HG02642 (cell line): ENCODE results near the gene KLHL29.

Source experiments
- ATAC-seq: cut with Tn5 transposase; IDR thresholded peaks from one replicate; pipeline ENCODE4 v1.9.1; 2021; ENCODE audit warnings: mild to moderate bottlenecking; ENCODE audit not compliant: unreplicated experiment, poor library complexity

KLHL29 gene

DNA sequence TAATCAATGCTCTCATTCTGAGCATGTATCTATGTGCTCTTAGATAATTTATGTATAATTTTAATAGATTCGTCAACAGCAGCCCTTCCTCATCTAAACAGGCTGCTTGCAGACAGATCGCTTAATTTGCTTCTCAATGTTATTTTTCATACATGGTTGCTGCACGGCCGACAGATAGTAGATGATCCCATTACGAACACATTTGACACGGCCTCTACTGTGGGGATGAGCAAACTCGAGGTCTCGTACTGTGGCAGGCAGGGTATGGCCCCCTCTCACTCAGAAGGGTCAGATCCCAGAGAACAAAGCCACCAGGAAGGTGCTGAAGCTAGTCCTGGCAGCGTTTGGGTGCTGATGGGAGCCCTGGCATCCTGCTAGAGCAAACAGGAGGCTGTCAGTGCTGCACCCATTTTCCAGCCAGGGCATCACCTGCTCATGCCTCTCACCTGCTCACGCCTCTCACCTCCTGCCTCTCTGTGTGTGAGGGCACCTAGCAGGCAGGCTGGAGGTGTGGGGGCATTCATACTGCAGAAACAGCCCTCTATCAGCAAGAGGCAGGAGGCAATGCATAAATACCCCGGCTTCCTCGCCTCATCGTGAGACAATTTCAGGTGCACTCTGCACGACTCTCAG lies 80.0 kb downstream of the KLHL29 start:
- ATAC-seq = no peak

DNA sequence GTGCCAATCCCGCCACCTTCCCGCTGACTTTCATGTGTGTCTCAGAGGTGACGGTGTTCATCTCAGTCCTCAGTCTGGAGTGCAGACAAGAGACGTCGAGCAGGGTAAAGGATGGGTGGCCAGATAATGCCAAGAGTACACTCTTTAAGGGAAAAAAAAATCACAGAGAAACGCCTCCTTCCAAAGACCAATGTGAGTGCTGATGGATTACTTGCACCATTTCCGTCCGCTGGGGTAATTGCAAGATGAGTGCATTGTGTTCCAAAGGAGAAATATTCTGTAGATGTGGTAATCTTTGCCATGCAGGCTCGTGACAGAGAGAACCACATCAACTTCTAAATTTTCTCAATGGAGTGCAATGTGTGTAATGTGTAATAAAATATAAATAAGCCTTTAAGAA lies 81.0 kb downstream of the KLHL29 start:
- ATAC-seq = no peak

- no peak for ATAC-seq
Observed at GRCh38 chr2:23467618-23468017, 82.6 kb downstream of the KLHL29 start.

- no peak for ATAC-seq
Observed at GRCh38 chr2:23468474-23469141, 83.6 kb downstream of the KLHL29 start.

DNA sequence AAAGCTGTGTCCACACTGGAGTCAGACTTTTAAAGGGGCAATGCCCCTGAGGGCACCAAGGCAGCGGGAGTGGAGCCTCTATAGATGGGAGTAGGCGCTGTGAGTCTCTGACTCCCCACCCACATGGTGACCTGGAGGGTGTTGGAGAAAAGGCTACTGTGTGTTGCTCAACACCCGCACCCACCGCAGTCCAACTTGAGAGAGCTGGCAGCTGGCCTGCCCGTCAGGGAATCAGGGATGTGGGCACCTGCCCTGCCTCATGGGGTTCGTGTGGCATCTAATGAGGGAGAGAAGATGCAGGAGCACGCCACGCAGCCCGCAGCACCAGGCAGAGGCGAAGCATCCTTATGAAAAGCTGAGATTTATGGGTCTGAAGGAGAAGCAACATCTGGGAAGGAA lies 84.2 kb downstream of the KLHL29 start:
- no peak for ATAC-seq

DNA sequence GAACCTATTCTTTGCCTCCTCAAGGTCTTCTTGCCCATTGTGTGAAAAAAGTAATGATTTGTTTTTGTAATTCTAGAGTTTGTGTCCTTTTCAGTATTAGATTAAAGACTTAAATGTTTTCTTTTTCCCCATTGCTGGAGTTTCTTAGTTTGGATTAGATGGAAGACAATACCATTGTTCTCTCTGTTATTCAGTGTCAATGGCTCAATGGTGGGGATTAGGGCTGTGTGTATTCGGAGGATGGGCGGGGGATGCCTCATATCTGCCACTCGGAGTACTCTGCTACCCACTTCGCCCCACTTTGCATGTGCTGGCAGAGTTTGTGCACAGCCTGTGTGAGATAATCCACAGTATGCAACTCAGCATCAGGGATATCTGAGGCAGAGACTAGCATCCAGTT lies 90.1 kb downstream of the KLHL29 start:
- no peak for ATAC-seq

- no peak for ATAC-seq
Observed at GRCh38 chr2:23475473-23475872, 90.5 kb downstream of the KLHL29 start.

- ATAC-seq = no peak
Observed at GRCh38 chr2:23476786-23477185, 91.8 kb downstream of the KLHL29 start.

DNA sequence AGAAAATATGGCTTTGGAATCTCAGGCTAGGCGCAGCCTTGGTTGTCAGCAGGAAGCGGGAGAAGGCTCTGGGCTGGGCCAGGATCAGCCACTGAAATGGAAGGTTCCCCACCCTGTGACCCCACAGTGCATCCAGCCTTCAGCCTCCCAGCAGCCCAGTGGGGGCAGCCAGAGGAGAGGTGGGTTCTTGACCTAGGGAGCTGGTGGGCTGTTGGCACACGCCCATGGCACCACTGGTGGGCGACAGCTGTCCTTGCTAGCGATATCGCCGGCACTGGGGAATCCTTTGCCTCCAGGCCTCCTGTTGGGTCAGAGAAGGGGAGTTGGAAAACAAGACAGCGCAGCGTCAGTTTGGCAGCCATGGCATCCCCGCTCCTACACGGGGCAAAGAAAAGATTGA lies 92.4 kb downstream of the KLHL29 start:
- no peak for ATAC-seq

DNA sequence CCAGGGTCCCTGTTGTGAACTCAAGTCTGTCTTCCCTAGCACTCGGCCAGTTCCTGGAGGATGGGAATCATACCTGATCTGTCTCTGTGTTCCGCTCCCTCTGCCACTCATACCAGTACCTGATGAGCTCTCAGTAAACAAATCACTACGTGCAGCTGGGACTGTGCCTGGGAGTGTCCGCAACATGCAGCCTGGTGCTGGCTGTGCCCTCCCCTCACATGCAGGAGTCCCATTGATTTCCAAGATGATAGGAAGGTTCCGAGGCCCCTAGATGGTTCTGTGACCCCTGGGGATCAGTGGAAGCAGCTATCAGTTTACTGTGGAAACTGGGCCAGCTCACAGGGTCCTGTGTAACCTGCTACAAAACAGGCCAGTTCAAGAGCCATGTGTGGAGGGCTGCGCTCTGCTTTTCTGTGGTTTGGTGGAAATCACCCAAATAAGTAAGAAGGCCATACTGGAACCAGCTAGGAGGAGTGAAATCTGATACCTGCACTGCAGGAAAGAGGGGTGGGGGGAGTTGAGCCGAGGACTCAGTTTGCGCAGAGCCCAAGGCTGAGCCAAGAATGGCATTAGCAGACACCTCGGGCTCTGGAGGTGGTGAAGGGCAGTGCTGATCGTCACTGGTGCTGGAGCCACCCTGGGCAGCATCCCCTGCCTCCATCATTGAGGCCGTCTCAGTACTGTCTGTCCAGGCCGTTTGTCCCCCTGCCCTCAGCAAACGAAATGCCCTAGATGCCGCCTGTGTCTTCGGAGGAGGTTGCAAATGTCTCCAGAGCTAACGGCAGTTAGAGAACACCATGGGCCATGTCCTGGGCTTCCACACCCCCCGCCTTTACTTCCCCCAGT lies 93.3 kb downstream of the KLHL29 start:
- ATAC-seq = no peak

- no peak for ATAC-seq
Observed at GRCh38 chr2:23478933-23479683, 94.1 kb downstream of the KLHL29 start.

- ATAC-seq = no peak
Observed at GRCh38 chr2:23480957-23481797, 96.2 kb downstream of the KLHL29 start.

DNA sequence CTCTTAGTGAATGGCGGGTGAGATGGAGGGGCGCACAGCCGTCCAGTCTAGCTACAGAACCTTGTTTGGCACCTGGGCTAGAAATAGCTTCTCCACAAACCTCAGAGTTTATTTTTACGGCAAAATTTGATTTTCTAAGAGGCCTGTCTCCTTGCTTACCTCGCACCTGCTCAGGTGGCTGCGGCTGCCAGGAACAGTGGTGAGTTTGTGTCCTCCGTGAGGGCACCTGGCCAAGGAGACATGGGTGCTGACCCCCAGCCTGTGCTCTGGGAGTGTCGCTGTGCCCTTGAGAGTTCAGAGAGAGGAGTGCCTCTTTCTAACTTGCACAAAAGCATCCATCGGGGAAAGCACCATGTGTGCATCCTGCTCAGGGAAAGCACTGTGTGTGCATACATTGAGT lies 97.2 kb downstream of the KLHL29 start:
- no peak for ATAC-seq

DNA sequence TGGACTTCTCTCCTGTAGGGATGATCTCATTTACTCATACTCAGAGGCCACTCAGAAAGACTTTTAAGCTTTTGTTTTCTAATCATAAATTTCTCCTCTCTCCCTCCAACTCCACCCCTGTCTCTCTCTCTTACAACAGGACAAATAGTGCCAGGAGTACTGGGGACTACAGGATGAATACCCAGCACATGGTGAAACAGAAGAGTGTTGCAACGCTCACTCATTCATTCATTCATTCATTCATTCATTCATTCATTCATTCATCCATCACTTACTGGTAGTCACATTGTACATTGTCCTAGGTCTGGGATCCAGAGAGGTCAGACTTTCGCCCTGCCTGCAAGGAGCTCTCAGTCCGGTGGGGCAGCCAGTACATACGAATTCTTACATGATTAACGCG lies 97.6 kb downstream of the KLHL29 start:
- no peak for ATAC-seq

DNA sequence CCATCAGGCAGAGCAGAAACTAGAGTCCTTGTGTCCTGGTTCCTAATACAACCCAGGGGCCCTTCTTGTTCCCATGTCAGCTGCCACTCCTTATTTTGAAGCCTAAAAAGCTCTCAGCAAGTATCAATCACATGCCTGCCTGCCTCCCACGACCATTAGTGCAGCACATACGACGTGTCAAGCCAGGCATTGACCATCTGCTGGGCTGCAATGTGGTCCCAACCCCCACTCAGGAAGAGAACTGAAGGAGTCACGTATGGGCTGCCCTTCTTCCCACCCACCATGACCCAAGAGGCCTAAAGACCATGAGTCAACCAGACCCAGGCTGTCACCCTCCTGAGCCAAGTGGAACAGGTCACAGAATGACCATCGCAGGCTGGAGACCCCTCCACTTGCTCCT lies 98.8 kb downstream of the KLHL29 start:
- no peak for ATAC-seq

DNA sequence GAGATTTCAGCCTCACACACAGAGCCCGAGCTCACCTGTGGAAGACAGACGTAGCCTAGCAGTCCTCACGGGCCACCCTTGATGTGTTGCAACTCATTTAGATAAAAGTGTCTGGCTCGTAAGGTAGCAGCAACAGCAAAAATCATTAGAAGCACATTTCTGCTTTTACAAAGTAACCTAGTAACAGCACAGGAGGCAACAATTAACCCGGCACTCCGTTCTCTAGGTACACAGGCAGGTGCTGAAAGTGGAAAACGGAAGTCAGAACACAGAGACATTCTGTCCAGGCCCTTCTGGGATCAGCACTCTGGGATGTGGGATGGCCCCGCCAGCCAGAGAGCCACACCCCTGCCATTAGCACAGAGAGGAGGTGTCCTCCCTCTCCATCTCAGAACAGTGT lies 99.3 kb downstream of the KLHL29 start:
- no peak for ATAC-seq

DNA sequence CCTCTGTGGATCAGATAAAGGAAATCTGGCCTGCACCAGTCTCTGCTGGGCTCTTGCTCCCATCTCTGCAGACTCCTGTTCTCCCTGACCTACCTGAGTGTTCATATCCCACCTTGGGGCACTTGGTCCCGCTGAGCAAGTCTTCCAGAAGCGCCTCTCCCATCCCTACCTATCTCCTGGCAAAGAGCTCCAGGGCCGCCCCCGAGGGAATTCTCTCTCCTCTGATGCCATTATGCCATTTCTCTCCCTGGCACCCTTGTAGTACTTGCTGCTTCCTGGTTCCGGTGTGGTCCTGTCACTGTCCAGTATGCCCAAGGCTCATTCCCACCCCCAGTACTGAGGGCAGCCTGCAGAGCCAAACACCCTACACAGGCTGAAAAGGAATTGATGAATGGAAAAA lies 99.8 kb downstream of the KLHL29 start:
- no peak for ATAC-seq

DNA sequence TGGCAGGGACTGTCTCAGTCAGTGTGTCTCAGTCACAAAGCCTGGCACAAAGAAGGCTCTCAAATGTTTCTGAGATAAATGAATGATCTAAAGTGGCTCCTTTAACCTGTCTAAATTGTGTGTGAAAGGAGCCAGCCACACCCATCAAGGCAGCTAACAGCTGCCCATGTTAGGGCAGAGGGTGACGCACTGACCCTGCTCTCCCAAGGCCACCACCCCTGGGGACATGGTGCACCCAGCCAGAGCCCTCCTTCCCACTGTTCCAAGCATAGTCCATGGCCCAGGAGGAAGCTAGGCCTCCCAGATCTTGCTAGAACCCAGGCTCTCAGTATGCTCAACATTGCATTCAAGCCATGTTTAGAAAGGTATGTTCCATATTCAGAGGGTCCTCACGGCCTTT lies 100.3 kb downstream of the KLHL29 start:
- no peak for ATAC-seq

DNA sequence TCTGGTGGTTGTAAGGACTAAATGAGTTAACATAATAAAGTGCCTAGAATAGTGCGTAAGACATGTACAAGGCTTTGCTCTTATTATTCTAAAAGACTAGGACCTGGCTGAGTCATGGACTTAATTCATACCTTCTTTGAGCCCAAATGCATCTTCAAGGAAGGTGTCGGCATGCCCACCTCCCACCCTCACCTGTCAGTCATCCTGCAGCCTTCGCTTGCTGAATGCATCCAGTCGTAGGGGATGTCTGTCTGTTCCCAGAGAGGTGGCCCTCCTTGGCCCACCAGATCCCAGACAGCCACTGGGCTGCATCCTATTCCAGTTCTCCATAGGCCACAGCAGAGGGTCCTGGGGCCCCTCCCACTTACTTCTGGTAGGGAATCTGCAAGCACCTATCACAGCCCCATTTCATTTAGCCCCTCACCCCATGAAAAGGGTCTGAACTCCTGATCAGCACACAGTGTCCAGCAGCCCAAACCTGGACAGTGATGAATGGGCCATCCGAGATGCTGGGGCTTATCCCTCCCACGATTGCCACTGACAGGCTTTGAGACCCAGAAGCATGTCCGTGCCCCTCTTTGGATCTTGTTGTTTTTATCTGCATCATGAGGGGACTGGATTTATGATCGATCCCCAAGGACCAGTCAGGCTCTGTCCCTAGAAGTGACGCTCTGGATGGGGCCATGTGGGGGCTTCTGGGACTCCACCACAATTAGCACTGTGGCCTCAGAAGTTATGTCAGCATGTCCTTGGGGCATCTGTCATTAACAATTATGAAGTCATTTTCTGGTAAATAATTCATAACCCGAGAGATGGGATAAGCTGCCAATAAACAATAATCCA lies 101.1 kb downstream of the KLHL29 start:
- no peak for ATAC-seq
